WTC11 (cell line): ENCODE data around the gene ARHGEF12. TPM values are rescaled to one million over a fixed set of nuclear protein-coding genes. Genes with fewer than 3 reads are reported as not detected.

Source experiments
- ATAC-seq: fragments of 200-7000 bp; cut with Tn5 transposase; 2 replicates; pipeline ENCODE4 v1.10.0; 2021; ENCODE audit warnings: mild to moderate bottlenecking, moderate library complexity
- CTCF ChIA-PET: fragments of 300-600 bp; sonication (Branson Sonifier 250); formaldehyde crosslinking; loops from one replicate; lab custom pipeline; 2021; ENCODE audit warnings: antibody characterized with exemption; lab: Charles Lee
- POLR2A ChIA-PET: fragments of 350-600 bp; sonication (Branson Sonifier 250); formaldehyde crosslinking; loops from one replicate; lab custom pipeline; 2021; ENCODE audit warnings: antibody characterized with exemption; lab: Charles Lee
- DNase-seq: peaks from one replicate; pipeline ENCODE4 v3.0.0; 2021; ENCODE audit warnings: low spot score
- H3K27ac Mint-ChIP-seq: 2 replicates; pipeline ENCODE4 v1.8.0; 2021; ENCODE audit warnings: mixed read lengths
- H3K27me3 Mint-ChIP-seq: 2 replicates; pipeline ENCODE4 v1.8.0; 2021; ENCODE audit warnings: low read depth, mild to moderate bottlenecking, moderate library complexity, mixed read lengths
- H3K36me3 Mint-ChIP-seq: 2 replicates; pipeline ENCODE4 v1.8.0; 2021; ENCODE audit warnings: mixed read lengths
- H3K4me1 Mint-ChIP-seq: 2 replicates; pipeline ENCODE4 v1.8.0; 2022; ENCODE audit warnings: mixed read lengths
- H3K4me3 Mint-ChIP-seq: 2 replicates; pipeline ENCODE4 v1.8.0; 2021; ENCODE audit warnings: mild to moderate bottlenecking, moderate library complexity, mixed read lengths
- H3K9me3 Mint-ChIP-seq: 2 replicates; pipeline ENCODE4 v1.8.0; 2021; ENCODE audit warnings: mixed read lengths
- ATF2 ChIP-seq: sonication (generic); formaldehyde crosslinking; IDR thresholded peaks from 2 replicates; pipeline ENCODE4 v1.8.1; 2022; ENCODE audit warnings: low read depth, missing genetic modification reagents, borderline replicate concordance
- CBFB ChIP-seq: sonication (generic); formaldehyde crosslinking; IDR thresholded peaks from 2 replicates; pipeline ENCODE4 v1.8.1; 2022; ENCODE audit warnings: mild to moderate bottlenecking, low read depth, missing genetic modification reagents
- E2F5 ChIP-seq: sonication (generic); formaldehyde crosslinking; IDR thresholded peaks from 2 replicates; pipeline ENCODE4 v1.8.1; 2022; ENCODE audit warnings: mild to moderate bottlenecking, moderate library complexity, missing genetic modification reagents
- FOXP4 ChIP-seq: sonication (generic); formaldehyde crosslinking; IDR thresholded peaks from 2 replicates; pipeline ENCODE4 v1.8.0; 2022; ENCODE audit warnings: mild to moderate bottlenecking, missing genetic modification reagents
- HMGXB4 ChIP-seq: sonication (generic); formaldehyde crosslinking; IDR thresholded peaks from 2 replicates; pipeline ENCODE4 v1.8.1; 2023; ENCODE audit warnings: mild to moderate bottlenecking, moderate library complexity, missing genetic modification reagents
- NFYB ChIP-seq: sonication (generic); formaldehyde crosslinking; conservative IDR thresholded peaks from 2 replicates; pipeline ENCODE4 v1.8.0; 2022; ENCODE audit warnings: low read depth, missing genetic modification reagents
- SOX15 ChIP-seq: fragments of 250-450 bp; sonication (Bioruptor Pico); IDR thresholded peaks from 2 replicates; pipeline ENCODE4 v1.9.0; 2021; ENCODE audit warnings: mild to moderate bottlenecking
- TCF7 ChIP-seq: sonication (generic); formaldehyde crosslinking; IDR thresholded peaks from 2 replicates; pipeline ENCODE4 v1.8.0; 2022; ENCODE audit warnings: mild to moderate bottlenecking, low read depth, missing genetic modification reagents, moderate library complexity
- TEAD4 ChIP-seq: sonication (generic); formaldehyde crosslinking; IDR thresholded peaks from 2 replicates; pipeline ENCODE4 v1.8.0; 2022; ENCODE audit warnings: mild to moderate bottlenecking, missing genetic modification reagents
- ZNF121 ChIP-seq: sonication (generic); formaldehyde crosslinking; IDR thresholded peaks from 2 replicates; pipeline ENCODE4 v1.8.0; 2023; ENCODE audit warnings: missing genetic modification reagents
- ZNF138 ChIP-seq: sonication (generic); formaldehyde crosslinking; conservative IDR thresholded peaks from 2 replicates; pipeline ENCODE4 v1.8.1; 2022; ENCODE audit warnings: mild to moderate bottlenecking, moderate library complexity, missing genetic modification reagents
- ZNF263 ChIP-seq: sonication (generic); formaldehyde crosslinking; IDR thresholded peaks from 2 replicates; pipeline ENCODE4 v1.8.1; 2022; ENCODE audit warnings: low read depth, mild to moderate bottlenecking, moderate library complexity, missing genetic modification reagents
- ZNF317 ChIP-seq: sonication (generic); formaldehyde crosslinking; IDR thresholded peaks from 2 replicates; pipeline ENCODE4 v1.8.1; 2023; ENCODE audit warnings: low read depth, mild to moderate bottlenecking, moderate library complexity, missing genetic modification reagents, borderline replicate concordance
- ZNF425 ChIP-seq: fragments of 250-450 bp; sonication (Bioruptor Pico); conservative IDR thresholded peaks from 2 replicates; pipeline ENCODE4 v1.9.0; 2021; ENCODE audit warnings: mild to moderate bottlenecking
- ZNF512 ChIP-seq: sonication (generic); formaldehyde crosslinking; IDR thresholded peaks from 2 replicates; pipeline ENCODE4 v1.8.1; 2022; ENCODE audit warnings: missing genetic modification reagents, borderline replicate concordance
- total RNA-seq: library from RNA; stranded (reverse); gene quantifications from 3 replicates; pipeline ENCODE4 v1.2.3, GENCODE V29; 2021
- TF ChIP-seq, protein P1 (sequence below): fragments of 250-450 bp; sonication (Bioruptor Pico); IDR thresholded peaks from 2 replicates; pipeline ENCODE4 v1.9.0; 2021; ENCODE audit warnings: mild to moderate bottlenecking

The ARHGEF12 gene
- total RNA-seq, 1 experiment from 2014 or later, result 35.8 TPM

DNA sequence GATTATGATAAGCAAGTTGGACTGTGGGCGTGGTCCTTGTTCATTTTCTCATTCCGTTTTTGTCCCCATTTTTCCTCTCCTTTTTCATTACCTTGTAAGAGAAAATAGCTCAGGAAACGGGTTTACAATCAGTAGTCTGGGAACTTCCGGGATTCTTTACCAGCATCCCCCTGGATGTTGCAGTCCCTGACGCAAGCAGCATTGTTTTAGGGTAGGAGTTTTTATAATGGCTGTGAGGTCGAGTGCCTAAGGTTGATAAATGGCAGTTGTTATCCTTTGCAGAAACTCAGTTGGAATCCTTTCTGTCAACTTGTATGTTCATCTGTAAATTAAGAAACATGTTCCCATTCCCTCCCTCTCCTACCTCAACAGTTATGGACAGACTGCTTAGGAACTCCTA is 68.3 kb downstream of the ARHGEF12 start:
- no peak for TF ChIP-seq HMGXB4 (CRISPR knock-in tag)
- no peak for TF ChIP-seq ZNF317 (CRISPR knock-in tag)
- TF ChIP-seq NFYB, result no peak
- TF ChIP-seq SOX15, result no peak
- TF ChIP-seq, protein P1, sequence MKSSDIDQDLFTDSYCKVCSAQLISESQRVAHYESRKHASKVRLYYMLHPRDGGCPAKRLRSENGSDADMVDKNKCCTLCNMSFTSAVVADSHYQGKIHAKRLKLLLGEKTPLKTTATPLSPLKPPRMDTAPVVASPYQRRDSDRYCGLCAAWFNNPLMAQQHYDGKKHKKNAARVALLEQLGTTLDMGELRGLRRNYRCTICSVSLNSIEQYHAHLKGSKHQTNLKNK (CRISPR knock-in tag), result no peak
- TF ChIP-seq ZNF138 (CRISPR knock-in tag), result no peak
- TF ChIP-seq FOXP4, result no peak
- TF ChIP-seq TEAD4 (CRISPR knock-in tag), result no peak
- TF ChIP-seq ZNF512, result no peak
- no peak for TF ChIP-seq E2F5
- no peak for TF ChIP-seq ZNF263 (CRISPR knock-in tag)
- TF ChIP-seq ATF2 (CRISPR knock-in tag), result no peak
- TF ChIP-seq ZNF425 (CRISPR knock-in tag), result no peak
- no peak for TF ChIP-seq TCF7 (CRISPR knock-in tag)
- no peak for TF ChIP-seq ZNF121
- no peak for TF ChIP-seq CBFB
- DNase-seq, result no peak

More for the DNA sequence above, 68.3 kb downstream of the ARHGEF12 start:
- H3K4me1 Mint-ChIP-seq, result peaks cover 45% of the 10 kb centered on the region
- POLR2A ChIA-PET, result no interaction called here
- no peak overlapping the region for H3K4me3 Mint-ChIP-seq
- ATAC-seq, result peak; percentile 71
- H3K27ac Mint-ChIP-seq, result peak overlapping the region; percentile 18; the same call in 1 of the 2 replicates
- H3K9me3 Mint-ChIP-seq, result no peaks in the 10 kb centered on the region
- no peaks in the 10 kb centered on the region for H3K27me3 Mint-ChIP-seq
- CTCF ChIA-PET, result interaction anchor here (0.9 to 1.5 kb wide), 5 partner anchors 12 to 69 kb away, joined by 3 to 7 read pairs (median 3); no protein-coding TSS in a partner anchor
- H3K36me3 Mint-ChIP-seq, result no peaks in the 10 kb centered on the region
